ENCODE measurements around the gene HDGFL3. TPM values are rescaled to one million over a fixed set of nuclear protein-coding genes. Genes with fewer than 3 reads are reported as not detected.
"Not testable (repeated sequence)": the region's sequence is repeated elsewhere in the genome, so short reads cannot be mapped to it uniquely, and the experiment has no call there.

HDGFL3 gene
- total RNA-seq, 4 donors from 2014 or later = 1.00 to 7.1 (median 4.1) TPM

GRCh38 chr15:83090465-83090864 lies 117.2 kb downstream of the HDGFL3 start:
- in situ Hi-C loops (cut with MboI; ENCODE audit: low sequenced_read_pairs in 4 of 4) (no loop called here), intact Hi-C loops (cut with DNase I; ENCODE audit: low total_unique reads) (no loop called here)
- H3K27me3 ChIP-seq = no peaks in the 10 kb centered on the region
- TF ChIP-seq CTCF (IDR thresholded peaks at IDR 0.05 in 4 of 5, conservative IDR thresholded peaks at IDR 0.05 in 1 of 5) (no peak), POLR2A (IDR thresholded peaks at IDR 0.05) (no peak)
- H3K4me1 ChIP-seq = peaks cover 31 to 37% of the 10 kb centered on the region in 2 donors
- no peak overlapping the region for H3K27ac ChIP-seq
- no peaks in the 10 kb centered on the region for H3K9me3 ChIP-seq
- ATAC-seq (no peak), DNase-seq (no peak)
- H3K4me3 ChIP-seq = no peak overlapping the region
- no peaks in the 10 kb centered on the region for H3K36me3 ChIP-seq

GRCh38 chr15:83088876-83089275 lies 118.7 kb downstream of the HDGFL3 start:
- peak overlapping the region; percentile 66 to 79 (median 72) for H3K27ac ChIP-seq
- no peaks in the 10 kb centered on the region for H3K36me3 ChIP-seq
- H3K27me3 ChIP-seq = no peaks in the 10 kb centered on the region
- ATAC-seq (no peak), DNase-seq (no peak)
- H3K4me1 ChIP-seq = peaks cover 22% of the 10 kb centered on the region in 2 donors
- no peak overlapping the region for H3K4me3 ChIP-seq
- intact Hi-C loops (cut with DNase I; ENCODE audit: low total_unique reads) (no loop called here), in situ Hi-C loops (cut with MboI; ENCODE audit: low sequenced_read_pairs in 4 of 4) (no loop called here)
- TF ChIP-seq CTCF (IDR thresholded peaks at IDR 0.05 in 4 of 5, conservative IDR thresholded peaks at IDR 0.05 in 1 of 5) = no peak
- TF ChIP-seq POLR2A (IDR thresholded peaks at IDR 0.05) = no peak
- H3K9me3 ChIP-seq = no peaks in the 10 kb centered on the region

- Histone ChIP-seq H3K4me3 (peak overlapping the region in 1 of 4 donors; percentile 20), H3K36me3 (no peaks in the 10 kb centered on the region), H3K9me3 (no peaks in the 10 kb centered on the region), H3K27me3 (no peaks in the 10 kb centered on the region), H3K27ac (peak overlapping the region; percentile 66 to 79 (median 72)), H3K4me1 (peaks cover 22 to 30% of the 10 kb centered on the region in 2 donors)
- DNase-seq (no peak), ATAC-seq (peak; percentile 67 to 91)
- TF ChIP-seq POLR2A (IDR thresholded peaks at IDR 0.05) (no peak), CTCF (IDR thresholded peaks at IDR 0.05 in 4 of 5, conservative IDR thresholded peaks at IDR 0.05 in 1 of 5) (no peak)
- intact Hi-C loops (cut with DNase I; ENCODE audit: low total_unique reads) = no loop called here
- in situ Hi-C loops (cut with MboI; ENCODE audit: low sequenced_read_pairs in 4 of 4) = no loop called here
These were observed 120.0 kb downstream of the HDGFL3 start for GRCh38 chr15:83087576-83087975.

GRCh38 chr15:83085864-83086552 lies 121.6 kb downstream of the HDGFL3 start:
- H3K27me3 ChIP-seq; in situ Hi-C loops (cut with MboI; ENCODE audit: low sequenced_read_pairs in 4 of 4); H3K36me3 ChIP-seq; intact Hi-C loops (cut with DNase I; ENCODE audit: low total_unique reads); ATAC-seq; DNase-seq; H3K4me3 ChIP-seq; H3K9me3 ChIP-seq: not testable (repeated sequence)
- H3K27ac ChIP-seq = peak overlapping the region in 2 of 4 donors; percentile 66 to 79
- peaks cover 22 to 36% of the 10 kb centered on the region in 2 donors for H3K4me1 ChIP-seq

GRCh38 chr15:83085461-83085860 lies 122.2 kb downstream of the HDGFL3 start:
- H3K4me3 ChIP-seq; H3K9me3 ChIP-seq; intact Hi-C loops (cut with DNase I; ENCODE audit: low total_unique reads); H3K27me3 ChIP-seq; DNase-seq; in situ Hi-C loops (cut with MboI; ENCODE audit: low sequenced_read_pairs in 4 of 4); ATAC-seq; H3K36me3 ChIP-seq; H3K27ac ChIP-seq: not testable (repeated sequence)
- H3K4me1 ChIP-seq = peaks cover 22 to 36% of the 10 kb centered on the region in 2 donors
